ENCODE results near the gene ARHGAP26.
"Not testable (repeated sequence)": the region's sequence is repeated elsewhere in the genome, so short reads cannot be mapped to it uniquely, and the experiment has no call there.

GRCh38 chr5:142990073-142990472, 219.9 kb downstream of the ARHGAP26 start:
- TF ChIP-seq CTCF, EP300 (IDR thresholded peaks at IDR 0.05): not testable (repeated sequence)
